NT2/D1 (cell line): Measurements from ENCODE around the gene ZNF488.

ENCODE experiments used
- YY1 ChIP-seq: IDR thresholded peaks from 2 replicates; pipeline ENCODE4 v1.6.1; 2011; ENCODE audit not compliant: insufficient read length, insufficient read depth
- ZNF274 ChIP-seq: IDR thresholded peaks from 2 replicates; pipeline ENCODE4 v1.6.1; 2011; ENCODE audit warnings: mild to moderate bottlenecking, low read depth, low read length

- TF ChIP-seq ZNF274 (no peak), YY1 (no peak)
These were observed 60.3 kb downstream of the ZNF488 start for GRCh38 chr10:47323636-47324296.
